ENCODE data around the gene METTL13. TPM values are rescaled to one million over a fixed set of nuclear protein-coding genes. Genes with fewer than 3 reads are reported as not detected.

Gene METTL13
- total and polyA plus RNA-seq, 9 of the 15 experiments (the other 6 are each of a cell fraction or from before 2014, with no cell fraction given) = 18.9 to 78.9 (median 54.9) TPM

DNA sequence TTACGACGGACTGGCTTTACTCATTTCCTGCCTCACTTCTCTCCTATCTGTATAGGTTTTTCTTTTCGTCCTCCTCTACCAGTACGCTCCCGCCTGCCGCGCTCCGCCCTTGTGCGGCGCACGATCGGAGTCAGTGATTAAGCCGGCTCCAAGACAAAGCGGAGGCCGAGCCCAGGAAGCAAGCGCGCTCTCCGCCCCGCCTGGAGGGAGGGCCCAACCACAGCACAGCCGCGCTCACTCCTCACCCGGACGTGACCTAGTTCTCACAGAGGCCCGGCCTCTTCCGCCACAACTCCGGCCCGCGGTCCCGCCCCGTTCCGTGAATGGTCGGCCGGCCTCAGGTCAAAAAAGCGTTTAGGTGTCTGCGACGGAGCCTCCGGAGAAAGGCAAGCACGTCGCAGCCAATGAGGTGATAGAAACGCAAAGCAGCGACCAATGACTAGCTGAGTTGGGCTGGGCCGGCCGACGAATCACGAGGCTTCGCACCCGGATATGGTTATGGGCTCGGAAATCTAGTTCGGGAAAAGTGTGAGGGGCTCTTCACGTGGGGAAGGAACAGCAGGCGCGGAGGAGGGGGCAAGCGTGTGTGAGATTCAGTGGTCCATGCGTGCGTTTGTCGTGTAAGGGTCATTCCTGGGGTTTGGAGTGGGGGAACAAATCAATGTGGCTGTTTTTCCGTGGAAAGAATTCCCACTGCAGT, at the start of gene METTL13 (continued):
- TF ChIP-seq, protein P1, sequence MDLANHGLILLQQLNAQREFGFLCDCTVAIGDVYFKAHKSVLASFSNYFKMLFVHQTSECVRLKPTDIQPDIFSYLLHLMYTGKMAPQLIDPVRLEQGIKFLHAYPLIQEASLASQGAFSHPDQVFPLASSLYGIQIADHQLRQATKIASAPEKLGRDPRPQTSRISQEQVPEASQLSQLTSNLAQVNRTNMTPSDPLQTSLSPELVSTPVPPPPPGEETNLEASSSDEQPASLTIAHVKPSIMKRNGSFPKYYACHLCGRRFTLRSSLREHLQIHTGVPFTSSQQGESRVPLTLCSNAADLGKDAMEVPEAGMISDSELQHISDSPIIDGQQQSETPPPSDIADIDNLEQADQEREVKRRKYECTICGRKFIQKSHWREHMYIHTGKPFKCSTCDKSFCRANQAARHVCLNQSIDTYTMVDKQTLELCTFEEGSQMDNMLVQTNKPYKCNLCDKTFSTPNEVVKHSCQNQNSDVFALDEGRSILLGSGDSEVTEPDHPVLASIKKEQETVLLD (IDR thresholded peaks at IDR 0.05) = no peak
- TF ChIP-seq NCOA1 (IDR thresholded peaks at IDR 0.05; ENCODE audit: low read depth) (0 out of 2 replicates have a peak, but pooled peaks have one; percentile 12), TBL1XR1 (IDR thresholded peaks at IDR 0.05; ENCODE audit: low read length in 2 of 2) (peak in 1 of 2 experiments; percentile 80; a peak in 1 of 4 replicates), COPS2 (conservative IDR thresholded peaks at IDR 0.05) (no peak), JUND (IDR thresholded peaks at IDR 0.05; ENCODE audit: borderline replicate concordance, low read depth, low read length) (peak; percentile 52), JUND (tag; IDR thresholded peaks at IDR 0.05; ENCODE audit: borderline replicate concordance, low read depth, low read length) (peak; percentile 67; the same call in 1 of the 3 replicates), HOXB6 (CRISPR knock-in tag; IDR thresholded peaks at IDR 0.05; ENCODE audit: borderline replicate concordance) (no peak), DNMT1 (IDR thresholded peaks at IDR 0.05) (no peak), MIER1 (IDR thresholded peaks at IDR 0.05; ENCODE audit: low read depth) (no peak), FOXK2 (conservative IDR thresholded peaks at IDR 0.05 in 1 of 2, IDR thresholded peaks at IDR 0.05 in 1 of 2; ENCODE audit: low read depth in 2 of 2) (peak in 1 of 2 experiments; percentile 72; a peak in 3 of 4 replicates), TCFL5 (CRISPR knock-in tag; conservative IDR thresholded peaks at IDR 0.05) (no peak), RBFOX2 (IDR thresholded peaks at IDR 0.05; ENCODE audit: low read depth, low read length) (peak; percentile 91), ZNF561 (CRISPR knock-in tag; conservative IDR thresholded peaks at IDR 0.05) (no peak), PHF8 (IDR thresholded peaks at IDR 0.05; ENCODE audit: borderline replicate concordance, low read length) (peak; percentile 78; the same call in 1 of the 2 replicates), NFIX (CRISPR knock-in tag; IDR thresholded peaks at IDR 0.05; ENCODE audit: low read depth) (no peak), NFE2 (IDR thresholded peaks at IDR 0.05; ENCODE audit: low read depth) (peak; percentile 11; the same call in 1 of the 2 replicates), DPF2 (IDR thresholded peaks at IDR 0.05) (peak; percentile 2; the same call in 1 of the 2 replicates), CREB3 (tag; conservative IDR thresholded peaks at IDR 0.05; ENCODE audit: low read depth) (no peak), GATAD2B (IDR thresholded peaks at IDR 0.05; ENCODE audit: borderline replicate concordance) (no peak), ZNF274 (IDR thresholded peaks at IDR 0.05; ENCODE audit: borderline replicate concordance, low read depth, low read length) (no peak), HDAC3 (IDR thresholded peaks at IDR 0.05; ENCODE audit: borderline replicate concordance, partially characterized antibody) (no peak)
- TF ChIP-seq, protein P2, sequence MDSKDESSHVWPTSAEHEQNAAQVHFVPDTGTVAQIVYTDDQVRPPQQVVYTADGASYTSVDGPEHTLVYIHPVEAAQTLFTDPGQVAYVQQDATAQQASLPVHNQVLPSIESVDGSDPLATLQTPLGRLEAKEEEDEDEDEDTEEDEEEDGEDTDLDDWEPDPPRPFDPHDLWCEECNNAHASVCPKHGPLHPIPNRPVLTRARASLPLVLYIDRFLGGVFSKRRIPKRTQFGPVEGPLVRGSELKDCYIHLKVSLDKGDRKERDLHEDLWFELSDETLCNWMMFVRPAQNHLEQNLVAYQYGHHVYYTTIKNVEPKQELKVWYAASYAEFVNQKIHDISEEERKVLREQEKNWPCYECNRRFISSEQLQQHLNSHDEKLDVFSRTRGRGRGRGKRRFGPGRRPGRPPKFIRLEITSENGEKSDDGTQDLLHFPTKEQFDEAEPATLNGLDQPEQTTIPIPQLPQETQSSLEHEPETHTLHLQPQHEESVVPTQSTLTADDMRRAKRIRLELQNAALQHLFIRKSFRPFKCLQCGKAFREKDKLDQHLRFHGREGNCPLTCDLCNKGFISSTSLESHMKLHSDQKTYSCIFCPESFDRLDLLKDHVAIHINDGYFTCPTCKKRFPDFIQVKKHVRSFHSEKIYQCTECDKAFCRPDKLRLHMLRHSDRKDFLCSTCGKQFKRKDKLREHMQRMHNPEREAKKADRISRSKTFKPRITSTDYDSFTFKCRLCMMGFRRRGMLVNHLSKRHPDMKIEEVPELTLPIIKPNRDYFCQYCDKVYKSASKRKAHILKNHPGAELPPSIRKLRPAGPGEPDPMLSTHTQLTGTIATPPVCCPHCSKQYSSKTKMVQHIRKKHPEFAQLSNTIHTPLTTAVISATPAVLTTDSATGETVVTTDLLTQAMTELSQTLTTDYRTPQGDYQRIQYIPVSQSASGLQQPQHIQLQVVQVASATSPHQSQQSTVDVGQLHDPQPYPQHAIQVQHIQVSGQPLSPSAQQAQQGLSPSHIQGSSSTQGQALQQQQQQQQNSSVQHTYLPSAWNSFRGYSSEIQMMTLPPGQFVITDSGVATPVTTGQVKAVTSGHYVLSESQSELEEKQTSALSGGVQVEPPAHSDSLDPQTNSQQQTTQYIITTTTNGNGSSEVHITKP (IDR thresholded peaks at IDR 0.05; ENCODE audit: partially characterized antibody) = peak; percentile 31
